T-helper 9 cell (primary cell): Measurements from ENCODE around the gene CDCA3.
A peak's percentile ranks its signal among the peaks of the same experiment; 100 is the strongest.

Experiments used
- DNase-seq: peaks from one replicate; pipeline ENCODE4 v3.0.0-alpha.2; 2020

The CDCA3 gene

DNA sequence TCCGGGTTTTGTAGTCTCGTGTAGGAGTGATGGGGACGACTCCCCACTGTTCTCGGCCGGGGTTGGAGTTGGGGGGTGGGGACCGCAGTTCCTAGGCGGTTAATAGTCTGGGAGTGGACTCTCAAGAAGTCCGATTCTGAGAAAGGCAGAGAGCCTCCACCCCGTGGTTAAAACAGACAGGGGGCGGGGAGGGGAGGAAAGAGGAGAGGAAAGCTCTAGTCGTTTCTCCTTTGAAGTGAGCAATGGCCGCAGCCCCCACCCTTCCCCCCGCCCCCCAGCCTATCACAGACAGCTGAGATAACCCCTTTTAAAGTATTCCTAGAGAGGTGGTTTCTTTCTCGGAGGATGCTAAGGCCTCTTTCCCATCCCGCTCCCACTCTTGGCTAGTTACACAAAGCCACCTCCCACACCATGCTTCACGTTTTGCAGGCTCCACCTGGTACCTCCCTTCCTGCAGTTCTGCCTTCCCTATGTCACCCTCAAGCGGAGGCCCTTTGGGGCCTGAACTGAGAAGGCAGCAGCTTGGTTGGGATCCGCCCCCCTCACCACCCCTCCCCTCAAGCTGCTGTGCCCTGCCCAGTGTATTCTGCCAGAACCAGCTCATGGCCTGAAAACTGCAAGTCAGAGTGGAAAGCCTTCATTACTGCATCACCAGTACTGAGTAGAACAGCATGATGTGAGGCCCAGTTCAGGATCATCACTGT is 1.7 kb upstream of the CDCA3 start:
- DNase-seq, result peak; percentile 39

DNA sequence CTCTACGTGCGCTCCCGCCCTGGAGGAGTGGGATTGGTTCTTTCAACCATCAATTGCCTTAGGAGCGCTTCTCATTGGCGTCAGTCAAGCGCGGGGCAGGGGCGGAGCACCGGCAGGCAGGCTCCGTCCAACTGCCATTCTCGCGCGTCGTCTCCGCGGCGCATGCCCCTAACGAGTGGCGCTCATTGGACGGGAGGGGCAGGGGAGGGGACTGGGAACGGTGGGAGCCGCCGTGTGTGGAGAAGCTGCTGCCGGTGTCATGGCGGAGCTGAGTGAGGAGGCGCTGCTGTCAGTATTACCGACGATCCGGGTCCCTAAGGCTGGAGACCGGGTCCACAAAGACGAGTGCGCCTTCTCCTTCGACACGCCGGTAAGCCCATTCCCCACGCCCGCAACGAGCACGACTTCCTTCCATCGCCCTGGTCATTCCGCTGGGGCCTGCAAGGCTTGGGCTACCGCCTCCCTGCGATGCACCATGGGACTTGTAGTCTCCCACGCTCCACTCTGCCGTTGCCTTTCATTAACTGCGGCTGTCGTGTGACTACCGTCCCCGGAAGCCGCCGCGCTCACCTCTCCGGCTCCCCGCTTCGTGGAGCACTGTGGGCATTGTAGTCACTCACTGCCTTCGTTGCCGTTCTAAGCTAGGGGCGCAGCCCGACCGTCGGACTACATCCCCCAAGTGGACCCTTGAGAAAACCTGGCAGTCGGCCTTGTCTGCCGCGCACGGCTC is 1.0 kb upstream of the CDCA3 start, which contains the start of gene USP5:
Gene USP5 (plus strand): TSS at position 230 of the 730 bp plus-strand sequence. CDS start 30 bp downstream, at position 260.
- DNase-seq, result peak; percentile 94

DNA sequence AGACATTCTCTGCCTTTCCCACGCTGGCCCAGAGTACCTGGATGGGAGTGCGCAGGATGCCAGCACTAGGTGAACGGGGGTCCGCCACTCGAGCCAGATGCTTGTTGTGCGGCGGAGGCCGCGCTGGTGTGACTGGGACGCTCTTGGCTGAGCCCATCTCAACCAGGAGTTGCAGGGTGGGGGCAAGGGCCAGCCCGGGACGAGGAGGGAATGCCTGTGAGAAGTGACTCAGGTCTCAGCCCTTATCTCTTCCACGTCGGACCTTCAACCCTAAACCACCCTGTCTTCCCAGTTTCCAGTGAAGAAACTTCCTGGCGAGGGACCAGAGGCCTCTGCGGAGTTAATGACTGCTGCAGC is 312 bp downstream of the CDCA3 start:
- no peak for DNase-seq

DNA sequence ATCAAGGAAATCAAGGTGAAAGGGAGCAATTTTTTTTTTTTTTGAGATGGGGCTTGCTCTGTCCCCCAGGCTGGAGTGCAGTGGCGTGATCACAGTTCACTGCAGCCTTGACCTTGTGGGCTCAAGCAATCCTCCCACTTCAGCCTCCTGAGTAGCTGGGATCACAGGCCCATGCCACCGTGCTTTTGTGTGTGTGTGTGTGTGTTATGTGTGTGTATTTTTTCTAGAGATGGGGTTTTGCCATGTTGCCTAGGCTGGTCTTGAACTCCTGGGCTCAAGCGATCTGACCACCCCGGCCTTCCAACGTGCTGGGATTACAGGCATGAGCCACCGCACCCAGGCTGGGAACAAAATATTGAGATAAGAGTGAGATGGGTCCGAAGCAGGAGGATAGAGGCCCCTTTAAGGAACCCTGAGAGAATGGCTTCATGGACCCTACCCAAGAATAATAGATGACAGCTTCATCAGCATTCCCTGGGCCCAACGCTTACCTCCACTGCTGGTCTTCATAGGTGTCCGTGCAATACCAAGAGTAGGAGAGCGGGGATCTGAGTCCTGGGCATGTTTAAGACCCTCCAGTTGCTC is 1.0 kb downstream of the CDCA3 start:
- DNase-seq, result no peak

DNA sequence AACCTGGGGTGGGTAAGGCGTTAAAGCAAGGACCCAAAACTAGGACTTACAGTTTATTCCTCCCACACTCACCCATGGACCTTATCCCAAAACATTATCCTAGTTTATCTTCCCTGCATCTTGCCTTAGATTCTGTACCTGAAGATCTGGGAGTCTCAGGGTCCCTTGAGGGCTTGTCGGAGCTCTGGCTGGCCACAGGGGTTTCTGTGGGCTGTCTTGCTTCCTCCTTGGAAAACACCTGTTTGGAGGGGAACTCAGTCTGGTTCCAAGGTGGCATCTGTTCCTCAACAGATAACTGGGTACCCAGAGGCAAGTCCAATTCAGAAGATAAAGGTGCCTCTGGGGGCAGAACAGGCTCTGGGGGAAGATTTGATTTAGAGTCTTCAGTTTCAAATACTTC is 1.7 kb downstream of the CDCA3 start:
- no peak for DNase-seq

DNA sequence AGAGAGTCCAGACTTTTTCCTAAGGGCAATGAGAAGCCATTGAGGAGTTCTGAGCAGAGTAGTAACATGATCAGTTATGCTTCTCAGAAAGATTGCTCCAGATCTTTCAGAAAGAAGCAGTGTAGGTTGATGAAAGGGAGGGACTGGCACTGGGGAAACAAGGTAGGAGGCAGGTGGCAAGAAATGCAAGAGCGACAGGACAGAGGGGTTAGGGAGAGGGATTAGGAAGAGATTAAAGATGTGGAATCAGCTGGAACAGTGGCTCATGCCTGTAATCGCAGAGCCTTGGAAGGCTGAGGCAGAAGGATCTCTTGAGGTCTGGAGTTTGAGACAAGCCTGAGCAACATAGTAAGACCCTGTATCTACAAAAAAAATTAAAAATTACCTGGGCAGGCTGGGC is 3.4 kb downstream of the CDCA3 start:
- no peak for DNase-seq

DNA sequence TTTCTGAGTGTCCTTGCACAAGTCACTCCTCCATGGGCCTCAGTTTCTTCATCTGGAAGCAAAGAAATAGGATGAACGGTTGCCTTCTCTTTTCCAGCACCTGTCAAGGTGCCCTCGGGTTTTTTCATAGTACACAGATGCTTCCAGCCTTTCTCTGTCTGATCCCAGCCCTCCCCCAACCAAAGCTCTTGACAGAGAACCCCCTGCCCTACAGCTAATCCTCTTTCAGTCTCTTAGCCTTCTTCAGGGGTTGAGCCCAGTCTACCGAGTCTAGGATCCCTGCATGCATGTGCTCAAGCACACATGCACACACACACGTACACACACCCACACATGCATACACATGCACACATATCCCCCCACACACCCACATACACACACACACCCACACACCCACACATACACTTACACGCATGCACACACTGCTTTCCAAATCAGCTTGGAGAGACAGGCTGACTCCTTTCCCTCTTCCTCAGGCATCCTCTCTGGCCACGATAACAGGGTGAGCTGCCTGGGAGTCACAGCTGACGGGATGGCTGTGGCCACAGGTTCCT is 4.7 kb downstream of the CDCA3 start:
- no peak for DNase-seq

DNA sequence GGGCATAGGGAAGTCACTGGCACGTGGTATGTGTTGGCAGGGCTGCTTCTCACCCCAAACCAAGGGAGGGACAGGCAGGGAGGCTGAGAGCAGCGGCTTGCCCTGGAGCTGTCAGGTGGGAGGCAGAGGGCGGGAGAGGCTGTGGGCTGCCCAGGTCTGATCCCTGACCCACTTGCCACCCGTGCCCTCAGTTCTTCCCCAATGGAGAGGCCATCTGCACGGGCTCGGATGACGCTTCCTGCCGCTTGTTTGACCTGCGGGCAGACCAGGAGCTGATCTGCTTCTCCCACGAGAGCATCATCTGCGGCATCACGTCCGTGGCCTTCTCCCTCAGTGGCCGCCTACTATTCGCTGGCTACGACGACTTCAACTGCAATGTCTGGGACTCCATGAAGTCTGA is 5.7 kb downstream of the CDCA3 start:
- DNase-seq, result no peak

DNA sequence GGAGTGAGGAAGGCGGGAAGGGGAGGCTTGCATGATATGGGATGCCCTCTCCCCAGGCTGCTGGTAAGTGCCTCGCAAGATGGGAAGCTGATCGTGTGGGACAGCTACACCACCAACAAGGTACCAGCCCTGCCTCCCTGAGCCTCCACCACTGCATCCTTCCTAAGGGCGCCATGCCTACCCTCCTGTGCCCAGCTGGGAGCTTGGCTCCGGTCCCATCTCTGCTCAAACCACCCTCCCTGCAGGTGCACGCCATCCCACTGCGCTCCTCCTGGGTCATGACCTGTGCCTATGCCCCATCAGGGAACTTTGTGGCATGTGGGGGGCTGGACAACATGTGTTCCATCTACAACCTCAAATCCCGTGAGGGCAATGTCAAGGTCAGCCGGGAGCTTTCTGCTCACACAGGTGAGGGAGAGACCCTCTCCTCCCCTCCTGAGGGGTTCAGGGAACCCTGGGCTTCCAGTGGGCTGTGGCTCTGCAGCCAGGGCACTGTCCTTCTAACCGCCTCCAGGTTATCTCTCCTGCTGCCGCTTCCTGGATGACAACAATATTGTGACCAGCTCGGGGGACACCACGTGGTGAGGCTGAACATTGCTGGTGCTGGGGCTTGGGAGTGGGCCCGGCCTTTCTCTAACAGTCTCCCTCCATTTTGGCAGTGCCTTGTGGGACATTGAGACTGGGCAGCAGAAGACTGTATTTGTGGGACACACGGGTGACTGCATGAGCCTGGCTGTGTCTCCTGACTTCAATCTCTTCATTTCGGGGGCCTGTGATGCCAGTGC is 7.8 kb downstream of the CDCA3 start:
- DNase-seq, result no peak

DNA sequence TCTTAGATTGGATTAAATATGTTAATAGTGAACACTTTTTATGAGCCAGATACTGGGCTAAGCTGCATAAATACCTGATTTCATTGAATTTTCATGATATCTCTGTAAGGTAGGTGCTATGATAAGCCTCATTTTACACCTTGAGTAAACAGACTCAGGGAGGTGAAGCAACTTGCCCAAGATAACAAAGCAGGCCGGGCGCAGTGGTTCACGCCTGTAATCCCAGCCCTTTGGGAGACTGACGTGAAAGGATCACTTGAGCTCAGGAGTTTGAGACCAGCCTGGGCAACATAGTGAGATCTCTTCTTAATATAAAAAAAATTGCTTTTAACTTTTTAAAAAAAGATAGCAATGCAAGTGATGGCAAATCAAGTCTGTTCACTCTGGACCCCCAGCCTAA is 9.0 kb downstream of the CDCA3 start:
- DNase-seq, result no peak

DNA sequence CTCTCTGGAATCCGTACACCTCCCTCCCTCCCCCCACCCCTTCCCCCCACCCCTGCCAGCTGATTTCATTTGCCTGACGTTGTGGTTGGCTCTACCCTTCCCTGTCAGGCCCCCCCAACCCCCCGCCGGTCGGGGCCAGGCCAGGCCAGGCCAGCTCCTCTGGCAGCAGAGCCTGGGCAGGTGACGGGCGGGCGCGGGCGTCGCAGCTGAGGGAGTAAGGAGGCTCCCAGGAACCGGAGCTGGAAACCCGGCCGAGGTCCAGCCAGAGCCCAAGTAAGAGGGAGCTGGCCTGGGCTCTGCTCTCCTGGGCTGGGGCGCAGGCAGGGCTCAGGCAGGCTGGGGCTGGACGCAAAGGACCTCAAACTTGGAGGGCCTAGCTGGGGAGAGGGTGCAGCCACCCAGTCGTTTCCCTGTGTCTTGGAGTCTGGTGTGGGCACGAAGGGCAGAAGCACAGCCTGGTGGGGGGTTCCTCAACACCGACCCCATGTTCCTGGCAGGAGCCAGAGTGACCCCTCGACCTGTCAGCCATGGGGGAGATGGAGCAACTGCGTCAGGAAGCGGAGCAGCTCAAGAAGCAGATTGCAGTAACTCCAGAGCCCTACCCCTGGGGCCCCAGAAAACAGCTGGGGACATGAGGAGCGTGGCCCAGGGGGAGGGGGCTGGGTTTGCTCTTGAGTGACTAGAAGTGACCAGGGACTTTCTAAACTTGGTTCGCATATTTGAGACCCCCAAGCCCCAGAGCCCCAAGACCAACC is 10.1 kb downstream of the CDCA3 start, which contains the start of gene GNB3:
Gene GNB3 (plus strand): TSS at position 165 of the 755 bp plus-strand sequence. CDS start 363 bp downstream, at position 528.
- no peak for DNase-seq

DNA sequence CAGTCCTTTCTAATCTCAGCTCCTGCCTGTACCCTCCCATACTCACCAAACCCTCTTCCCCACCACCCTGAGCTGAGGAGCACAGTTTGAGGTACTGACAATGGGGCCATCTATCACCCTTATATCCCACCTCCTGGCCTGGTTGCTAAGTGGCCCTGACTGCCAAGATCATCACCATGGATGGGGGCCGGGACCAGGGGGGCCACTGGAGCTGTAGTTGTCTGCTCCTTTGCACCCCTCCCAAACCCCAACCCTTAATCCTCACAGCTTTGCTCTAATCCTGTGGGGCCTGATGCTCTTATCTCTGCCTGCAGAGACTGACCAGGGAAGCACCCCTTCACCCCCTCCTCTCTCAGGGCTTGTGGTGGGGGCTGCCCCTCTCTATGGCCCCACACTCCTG is 10.8 kb downstream of the CDCA3 start:
- DNase-seq, result no peak

DNA sequence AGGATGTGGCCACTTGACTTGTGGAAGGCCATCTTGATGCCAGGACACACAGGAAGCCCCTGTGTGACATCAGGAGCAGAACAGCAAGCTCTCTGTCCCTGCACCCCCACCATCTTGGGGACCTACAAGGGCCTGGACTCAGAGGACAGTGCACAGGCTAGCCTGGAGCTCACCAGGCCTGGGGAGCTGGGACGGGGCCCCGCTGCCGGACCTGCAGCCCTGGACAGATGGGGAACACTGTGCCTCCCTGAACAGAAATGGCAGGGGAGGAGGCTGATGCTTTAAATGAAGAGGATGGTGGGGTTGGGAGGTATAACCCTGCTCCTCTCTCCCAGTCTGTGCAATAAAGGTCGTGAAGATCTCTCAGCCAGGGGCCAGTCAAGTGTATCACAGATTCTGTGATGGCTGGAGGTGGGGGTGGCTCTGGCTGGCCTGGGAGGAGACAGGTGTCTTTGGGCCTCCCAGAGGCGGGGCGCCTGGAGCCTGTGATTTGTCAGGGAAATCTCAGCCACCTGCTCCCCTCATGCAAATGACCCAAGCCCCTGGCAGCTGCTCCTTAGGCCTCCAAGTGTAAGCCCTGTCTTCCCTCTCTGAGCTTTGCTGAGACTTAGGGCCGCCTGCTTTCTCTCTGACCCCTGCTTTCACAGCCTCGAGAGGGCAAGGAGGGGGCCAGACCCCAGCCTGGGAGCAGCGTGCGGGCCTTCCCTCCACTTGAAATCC is 11.4 kb downstream of the CDCA3 start:
- no peak for DNase-seq

DNA sequence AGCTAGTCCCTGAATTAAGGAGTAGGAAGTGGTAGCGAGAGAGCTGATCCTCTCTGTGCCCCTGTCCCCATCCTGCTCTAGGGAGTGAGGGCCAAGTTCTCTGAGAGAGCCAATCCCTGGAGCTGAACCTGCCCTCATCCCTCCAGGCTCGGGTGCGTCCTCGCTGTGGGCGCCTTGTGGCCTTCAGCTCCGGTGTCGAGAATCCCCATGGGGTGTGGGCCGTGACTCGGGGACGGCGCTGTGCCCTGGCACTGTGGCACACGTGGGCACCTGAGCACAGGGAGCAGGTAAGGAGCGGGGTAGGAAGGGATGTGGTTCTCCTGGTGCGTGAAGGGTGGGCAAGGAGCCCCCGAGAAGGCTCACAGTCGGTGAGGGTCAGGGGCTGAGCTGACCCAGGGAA is 12.2 kb downstream of the CDCA3 start:
- DNase-seq, result no peak

DNA sequence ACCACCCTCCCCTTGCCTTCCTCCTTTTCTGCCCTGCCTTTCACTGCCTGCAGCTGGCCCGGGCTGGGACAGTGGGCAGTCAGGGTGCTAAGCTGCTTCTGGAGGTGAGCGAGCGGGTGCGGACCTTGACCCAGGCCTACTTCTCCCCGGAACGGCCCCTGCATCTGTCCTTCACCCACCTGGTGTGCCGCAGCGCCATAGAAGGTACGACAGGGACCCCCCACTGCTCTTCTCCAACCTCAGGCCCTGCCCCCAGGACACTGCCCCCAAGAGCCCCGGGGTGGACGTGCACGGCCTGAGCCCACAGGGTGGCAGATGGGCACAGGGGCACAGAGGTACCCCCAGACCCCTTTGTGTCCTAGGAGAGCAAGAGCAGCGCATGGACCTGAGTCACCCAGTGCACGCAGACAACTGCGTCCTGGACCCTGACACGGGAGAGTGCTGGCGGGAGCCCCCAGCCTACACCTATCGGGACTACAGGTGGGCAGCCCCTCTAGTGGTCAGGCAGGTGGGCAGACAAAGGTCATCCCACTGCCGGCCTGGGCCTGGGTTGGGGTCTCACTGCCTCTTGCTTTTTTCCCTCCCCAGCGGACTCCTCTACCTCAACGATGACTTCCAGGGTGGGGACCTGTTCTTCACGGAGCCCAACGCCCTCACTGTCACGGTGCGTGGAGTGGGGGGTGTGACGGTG is 13.6 kb downstream of the CDCA3 start:
- no peak for DNase-seq

DNA sequence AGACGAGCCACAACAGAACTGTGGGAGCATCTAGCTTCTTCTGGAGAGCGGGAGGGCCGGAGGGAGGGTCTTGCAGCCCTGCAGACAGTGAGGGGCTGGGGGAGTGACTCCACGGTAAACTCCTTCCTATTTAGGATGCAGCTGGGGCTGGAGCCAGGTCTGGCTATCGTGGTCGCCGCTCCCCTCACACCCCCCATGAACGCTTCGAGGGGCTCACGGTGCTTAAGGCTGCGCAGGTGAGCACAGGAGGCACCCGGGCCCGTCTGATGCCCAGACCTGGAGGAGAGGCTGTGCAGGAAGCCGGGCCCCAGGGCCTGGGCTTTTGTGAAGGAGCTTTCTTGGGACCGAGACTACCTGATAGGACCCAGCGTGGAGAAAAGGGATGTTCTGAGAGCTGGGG is 14.2 kb downstream of the CDCA3 start:
- no peak for DNase-seq

DNA sequence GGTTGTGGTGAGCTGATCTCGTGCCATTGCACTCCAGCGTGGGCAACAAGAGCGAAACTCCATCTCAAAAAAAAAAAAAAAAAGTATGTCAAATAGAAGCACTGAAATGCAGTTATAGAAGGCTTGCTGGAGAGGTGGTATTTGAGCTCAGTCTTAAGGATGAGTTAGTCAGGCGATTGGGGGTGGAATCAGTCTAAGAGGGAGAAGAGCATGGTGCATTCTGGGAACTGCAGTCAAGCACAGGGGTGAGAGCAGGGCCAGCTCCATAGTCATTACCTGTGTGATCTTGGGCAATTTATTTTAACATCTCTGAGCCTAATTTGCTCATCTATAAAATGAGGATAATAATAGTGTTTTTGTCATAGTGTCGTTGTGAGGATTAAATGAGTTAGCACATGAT is 16.2 kb downstream of the CDCA3 start:
- DNase-seq, result no peak

DNA sequence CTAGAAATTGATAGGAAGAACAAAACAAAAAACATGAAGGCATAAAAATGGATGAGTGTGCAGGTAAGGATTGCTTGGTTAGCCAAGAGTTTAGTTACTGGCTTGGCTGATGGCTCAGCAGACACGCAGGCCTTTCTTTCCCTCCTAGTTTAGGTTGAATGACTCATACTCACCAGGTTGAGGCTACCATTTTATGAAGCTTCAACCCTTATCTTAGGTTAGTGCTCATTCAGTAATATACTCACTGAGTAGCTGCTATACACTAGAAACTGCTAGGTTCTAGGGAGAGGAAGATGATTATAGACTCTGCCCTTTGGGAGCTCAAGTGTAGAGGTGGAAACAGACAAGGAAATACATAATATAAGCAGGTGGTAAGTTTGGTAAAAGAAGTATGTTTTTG is 16.8 kb downstream of the CDCA3 start:
- no peak for DNase-seq

DNA sequence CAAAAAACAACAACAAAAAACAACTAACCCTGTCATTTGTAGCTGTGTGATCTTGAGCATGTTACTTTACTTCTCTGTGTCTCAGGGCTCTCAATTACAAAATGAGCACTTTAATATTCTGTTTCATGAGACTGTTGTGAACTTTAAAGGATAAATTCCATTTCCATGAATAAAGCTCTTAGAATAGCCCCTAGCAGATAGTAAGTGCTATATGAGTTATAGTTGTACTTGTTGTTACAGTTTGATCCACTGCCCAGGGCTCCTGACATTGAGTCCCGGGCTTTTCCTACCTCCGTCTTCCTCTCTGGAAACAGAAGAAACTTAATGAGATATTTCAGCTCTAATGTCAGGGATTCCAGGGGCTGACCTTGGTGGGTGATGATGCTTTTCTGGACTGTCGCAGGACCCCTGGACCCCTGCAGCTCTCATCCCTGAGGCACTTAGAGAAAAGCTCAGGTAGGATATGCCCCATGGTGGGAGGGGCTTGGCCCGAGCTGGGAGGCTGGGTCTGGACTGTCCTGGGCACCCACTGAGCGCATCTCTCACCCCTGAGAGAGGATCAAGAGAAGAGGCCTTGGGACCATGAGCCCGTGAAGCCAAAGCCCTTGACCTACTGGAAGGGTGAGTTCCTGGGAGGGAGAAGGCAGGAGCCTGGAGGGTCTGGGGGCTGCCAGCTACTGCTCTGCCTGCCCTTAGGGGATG is 17.7 kb downstream of the CDCA3 start:
- DNase-seq, result no peak

DNA sequence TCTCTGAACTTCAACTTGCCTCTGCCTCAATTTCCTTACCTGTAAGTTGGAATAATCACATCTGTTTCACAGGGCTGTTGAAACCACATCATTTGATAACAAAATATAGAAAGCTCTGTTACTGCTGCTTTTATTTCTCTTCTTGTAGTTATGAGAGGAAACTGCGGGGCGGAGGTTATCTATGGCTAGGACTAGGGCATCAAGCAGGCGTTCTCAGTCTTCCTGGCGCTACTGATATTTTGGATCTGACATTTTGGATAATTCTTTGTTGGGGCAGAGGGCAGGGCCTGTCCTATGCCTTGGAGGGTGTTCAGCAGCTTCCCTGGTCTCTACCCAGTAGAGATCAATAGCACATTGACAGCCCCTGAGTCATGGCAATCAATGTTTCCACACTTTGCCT is 19.0 kb downstream of the CDCA3 start:
- DNase-seq, result no peak
